ENCODE results near the gene USP22.

GRCh38 chr17:20975566-20975965, 67.2 kb downstream of the USP22 start:
- TF ChIP-seq CTCF (conservative IDR thresholded peaks at IDR 0.05) (no peak), ZFX (IDR thresholded peaks at IDR 0.05) (no peak)

Measured in C4-2B (cell line).